Measurements from ENCODE around the gene IL25. TPM values are rescaled to one million over a fixed set of nuclear protein-coding genes. Genes with fewer than 3 reads are reported as not detected.
A peak's percentile ranks its signal among the peaks of the same experiment; 100 is the strongest.

IL25 gene
- total RNA-seq, 1 donor from 2014 or later: not detected

GRCh38 chr14:23354990-23355389 is 17.6 kb upstream of the IL25 start:
- no peak for ATAC-seq

GRCh38 chr14:23355871-23356435 is 16.7 kb upstream of the IL25 start:
- ATAC-seq: no peak

GRCh38 chr14:23356662-23357061 is 15.9 kb upstream of the IL25 start:
- ATAC-seq: no peak

GRCh38 chr14:23357261-23357660 is 15.3 kb upstream of the IL25 start:
- no peak for ATAC-seq

GRCh38 chr14:23358042-23358441 is 14.6 kb upstream of the IL25 start:
- no peak for ATAC-seq

- no peak for ATAC-seq
These were observed 13.9 kb upstream of the IL25 start for GRCh38 chr14:23358553-23359166.

- no peak for ATAC-seq
These were observed 13.4 kb upstream of the IL25 start for GRCh38 chr14:23359167-23359626.

- no peak for ATAC-seq
These were observed 12.7 kb upstream of the IL25 start for GRCh38 chr14:23359722-23360447.

GRCh38 chr14:23360496-23360895 is 12.1 kb upstream of the IL25 start:
- no peak for ATAC-seq

- no peak for ATAC-seq
These were observed 11.3 kb upstream of the IL25 start for GRCh38 chr14:23361320-23361719.

- ATAC-seq: no peak
These were observed 10.8 kb upstream of the IL25 start for GRCh38 chr14:23361763-23362162.

GRCh38 chr14:23362200-23362599 is 10.4 kb upstream of the IL25 start:
- no peak for ATAC-seq

GRCh38 chr14:23364164-23365035 is 8.2 kb upstream of the IL25 start:
- peak; percentile 35 for ATAC-seq

- ATAC-seq: peak; percentile 84
These were observed 7.4 kb upstream of the IL25 start, which contains the start of gene EFS for GRCh38 chr14:23365036-23365731. TSS of gene EFS (minus strand) at chr14:23365172. CDS start at chr14:23365025, 147 bp downstream.

GRCh38 chr14:23365732-23366425 is 6.7 kb upstream of the IL25 start:
- peak; percentile 70 for ATAC-seq

- peak; percentile 75 for ATAC-seq
These were observed 6.1 kb upstream of the IL25 start for GRCh38 chr14:23366426-23366921.

GRCh38 chr14:23370221-23370620 is 2.4 kb upstream of the IL25 start:
- ATAC-seq: no peak

- no peak for ATAC-seq
These were observed 744 bp upstream of the IL25 start for GRCh38 chr14:23371865-23372264.

- no peak for ATAC-seq
These were observed 432 bp downstream of the IL25 start for GRCh38 chr14:23373041-23373440.

- ATAC-seq: no peak
These were observed 3.1 kb downstream of the IL25 start for GRCh38 chr14:23375527-23376251.
